Heart right ventricle (tissue), 16 donors: ENCODE results near the gene DET1. TPM values are rescaled to one million over a fixed set of nuclear protein-coding genes. Genes with fewer than 3 reads are reported as not detected.

ENCODE experiments used
- ATAC-seq, 8 donors: fragments of 200-7000 bp; cut with Tn5 transposase; one replicate each; pipeline ENCODE4 v1.9.1; 2020; ENCODE audit warnings: mild to moderate bottlenecking in 8 of 8, moderate library complexity in 8 of 8, moderate number of reproducible peaks in 1 of 8
- DNase-seq, 2 donors: peaks; one replicate each; pipeline ENCODE4 v3.0.0-alpha.2; 2020
- H3K27ac ChIP-seq, 10 donors: fragments of 200-600 bp; sonication (generic) in 2 of 10; one replicate each; pipeline versions ENCODE4 v1.5.0 to v1.8.0; 2020 to 2022; ENCODE audit warnings: mild to moderate bottlenecking in 3 of 10
- H3K27me3 ChIP-seq, 7 donors: fragments of 200-600 bp; one replicate each; pipeline ENCODE4 v1.8.0; 2021 to 2022; ENCODE audit warnings: mild to moderate bottlenecking in 2 of 7
- H3K36me3 ChIP-seq, 9 donors: fragments of 200-600 bp; sonication (generic) in 1 of 9; one replicate each; pipeline versions ENCODE4 v1.5.0 to v1.8.0; 2020 to 2022; ENCODE audit warnings: mild to moderate bottlenecking in 2 of 9
- H3K4me1 ChIP-seq, 9 donors: fragments of 200-600 bp; sonication (generic) in 1 of 9; one replicate each; pipeline versions ENCODE4 v1.5.0 to v1.8.0; 2020 to 2022; ENCODE audit warnings: mild to moderate bottlenecking in 4 of 9
- H3K4me3 ChIP-seq, 10 donors: fragments of 200-600 bp; sonication (generic) in 2 of 10; one replicate each; pipeline versions ENCODE4 v1.5.0 to v1.8.0; 2020 to 2022; ENCODE audit warnings: mild to moderate bottlenecking in 7 of 10, moderate library complexity in 2 of 10
- H3K9me3 ChIP-seq, 11 donors: fragments of 200-600 bp in 10 of 11; sonication (generic) in 2 of 11; one replicate each; pipeline versions ENCODE4 v1.5.0 to v1.8.0; 2013 to 2022; ENCODE audit warnings: mild to moderate bottlenecking in 2 of 11, control low read depth in 1 of 11, moderate library complexity in 1 of 11
- CTCF ChIP-seq, 9 donors: fragments of 200-600 bp; sonication (generic) in 2 of 9; IDR thresholded peaks; one replicate each; pipeline versions ENCODE4 v1.5.0 to v1.8.0; 2021 to 2022; ENCODE audit warnings: antibody characterized with exemption in 9 of 9, mild to moderate bottlenecking in 5 of 9, moderate library complexity in 1 of 9
- WGBS, 2 donors: extraction: QIAGEN DNeasy Blood & Tissue Kit; methylation state at CpG; one replicate each; pipeline ENCODE4 v1.1.7; 2013; ENCODE audit warnings: inconsistent platforms in 1 of 2; 5-methylcytosine and 5-hydroxymethylcytosine counted together
- intact Hi-C, 10 donors: fragments of 100-400 bp; cut with DNase I; formaldehyde crosslinking; loops; one replicate each; pipeline versions ENCODE4 v1.11.1 to v1.14.2; 2022
- polyA plus RNA-seq, 2 donors: library from polyadenylated mRNA; stranded (reverse); fragments of 200-250 nt; gene quantifications; one replicate each; pipeline ENCODE4 v1.2.3, GENCODE V29; 2013
- total RNA-seq, 10 donors: library from RNA; stranded (reverse); fragmentation: NEBNext Ultra II Directional in 3 of 10; extraction: Animal tissue kit (Norgen Biotek cat#: 25700) in 3 of 10; gene quantifications; one replicate each; pipeline versions ENCODE4 v1.2.1 to v1.2.4, GENCODE V29; 2021 to 2023
- donor health status: Arrhythmogenic right ventricular cardiomyopathy.
- donor health status: ischemic (EF 13 %, LVEDD 7.1; RV severe dilation, severe dysfunction).
- donor health status: healthy with polysubstance abuse.
- donor health status: DM: no; HTN: yes; CAD: no.
- donor health status: DM: no; HTN: no; CAD: no.
- donor health status: ischemic (EF 25% LVEDD 6.9; RV normal size, moderate dysfunction).
- donor health status: ischemic (EF 25% LVEDD 5.7; RV mildly dilated, moderate dysfunction).
- donor health status: healthy.
- donor health status: DM: yes; HTN: yes; CAD: no.
- donor health status: Ischemic cardiomyopathy.
- donor health status: ischemic (EF 35%, LVEDD 5.7; RV mildly dilated, moderate dysfunction).
- donor health status: nonischemic (EF 11% LVEDD 7.7; RV severe dilation, severe dysfunction).
- donor health status: DM: yes; HTN: yes; CAD: no.
- donor health status: PGD.
- donor health status: ischemic (EF 29% LVEDD 5.4; RV normal size, mild dysfunction).
- donor health status: nonischemic (EF 23%, LVEDD 6.1; RV moderate dilation, normal function).

DET1 gene
- total and polyA plus RNA-seq, 12 donors: 2.9 to 10.5 (median 8.3) TPM

GRCh38 chr15:88512078-88512477 is 34.4 kb downstream of the DET1 start:
- intact Hi-C loops: no loop called here
- H3K4me3 ChIP-seq: no peak overlapping the region
- no peak overlapping the region for H3K27ac ChIP-seq
- no peaks in the 10 kb centered on the region for H3K9me3 ChIP-seq
- H3K4me1 ChIP-seq: no peaks in the 10 kb centered on the region
- no peak for TF ChIP-seq CTCF (IDR thresholded peaks at IDR 0.05)
- H3K36me3 ChIP-seq: peaks cover 0 to 93% (median 23%) of the 10 kb centered on the region in 9 donors
- WGBS, 2 donors: 87 to 90% methylated on average over 3 of the region's 3 CpGs
- ATAC-seq (no peak), DNase-seq (no peak)
- H3K27me3 ChIP-seq: no peaks in the 10 kb centered on the region

GRCh38 chr15:88511161-88511560 is 35.3 kb downstream of the DET1 start:
- no peaks in the 10 kb centered on the region for H3K9me3 ChIP-seq
- H3K4me1 ChIP-seq: peaks cover 0 to 8% (median 0%) of the 10 kb centered on the region in 9 donors
- no peak for DNase-seq
- H3K36me3 ChIP-seq: peaks cover 0 to 93% (median 23%) of the 10 kb centered on the region in 9 donors
- H3K4me3 ChIP-seq: no peak overlapping the region
- no peak overlapping the region for H3K27ac ChIP-seq
- intact Hi-C loops: no loop called here
- H3K27me3 ChIP-seq: no peaks in the 10 kb centered on the region
- 70 to 98% methylated on average over 2 of the region's 2 CpGs for WGBS, 2 donors
- no peak for ATAC-seq
- TF ChIP-seq CTCF (IDR thresholded peaks at IDR 0.05): no peak

- TF ChIP-seq CTCF (IDR thresholded peaks at IDR 0.05): no peak
- no peak overlapping the region for H3K4me3 ChIP-seq
- no peaks in the 10 kb centered on the region for H3K9me3 ChIP-seq
- no peak overlapping the region for H3K27ac ChIP-seq
- peaks cover 0 to 93% (median 23%) of the 10 kb centered on the region in 9 donors for H3K36me3 ChIP-seq
- H3K27me3 ChIP-seq: no peaks in the 10 kb centered on the region
- ATAC-seq (no peak), DNase-seq (no peak)
- H3K4me1 ChIP-seq: peaks cover 0 to 8% (median 0%) of the 10 kb centered on the region in 9 donors
- intact Hi-C loops: no loop called here
Observed at GRCh38 chr15:88509964-88510363, 36.5 kb downstream of the DET1 start.

GRCh38 chr15:88509321-88509720 is 37.2 kb downstream of the DET1 start:
- ATAC-seq (no peak), DNase-seq (no peak)
- no peak overlapping the region for H3K4me3 ChIP-seq
- peaks cover 0 to 93% (median 23%) of the 10 kb centered on the region in 9 donors for H3K36me3 ChIP-seq
- no peaks in the 10 kb centered on the region for H3K27me3 ChIP-seq
- H3K4me1 ChIP-seq: peaks cover 0 to 8% (median 0%) of the 10 kb centered on the region in 9 donors
- H3K9me3 ChIP-seq: no peaks in the 10 kb centered on the region
- WGBS, 2 donors: 94% methylated on average over 4 of the region's 4 CpGs
- intact Hi-C loops: no loop called here
- TF ChIP-seq CTCF (IDR thresholded peaks at IDR 0.05): no peak
- H3K27ac ChIP-seq: no peak overlapping the region
